IMR-90 (cell line): ENCODE results near the gene SLC22A5.

Experiments used
- CEBPB ChIP-seq: IDR thresholded peaks from 2 replicates; pipeline ENCODE4 v1.6.1; 2012; ENCODE audit warnings: low read depth, low read length, improper control_type of control experiment
- CHD1 ChIP-seq: IDR thresholded peaks from 2 replicates; pipeline ENCODE4 v1.6.1; 2012; ENCODE audit warnings: low read depth, low read length, improper control_type of control experiment
- CTCF ChIP-seq: conservative IDR thresholded peaks from 2 replicates; pipeline ENCODE4 v1.5.1; 2012; ENCODE audit warnings: mild to moderate bottlenecking, low read depth, low read length, improper control_type of control experiment
- ELK1 ChIP-seq: fragments of 150-350 bp; IDR thresholded peaks from 2 replicates; pipeline ENCODE4 v1.6.1; 2016; ENCODE audit warnings: low read depth, mild to moderate bottlenecking, low read length, moderate library complexity, borderline replicate concordance
- FOS ChIP-seq: fragments of 150-350 bp; IDR thresholded peaks from 2 replicates; pipeline ENCODE4 v1.6.1; 2016; ENCODE audit warnings: low read depth, low read length
- MAFK ChIP-seq: IDR thresholded peaks from 2 replicates; pipeline ENCODE4 v1.6.1; 2012; ENCODE audit warnings: low read depth, low read length, improper control_type of control experiment
- MAZ ChIP-seq: IDR thresholded peaks from 2 replicates; pipeline ENCODE4 v1.6.1; 2012; ENCODE audit warnings: low read depth, mild to moderate bottlenecking, low read length, improper control_type of control experiment, moderate library complexity, borderline replicate concordance
- MXI1 ChIP-seq: IDR thresholded peaks from 2 replicates; pipeline ENCODE4 v1.6.1; 2012; ENCODE audit warnings: low read depth, mild to moderate bottlenecking, low read length, moderate library complexity, borderline replicate concordance
- POLR2A ChIP-seq: IDR thresholded peaks from 2 replicates; pipeline ENCODE4 v1.6.1; 2012; ENCODE audit warnings: mild to moderate bottlenecking, low read depth, low read length
- RAD21 ChIP-seq: IDR thresholded peaks from 2 replicates; pipeline ENCODE4 v1.6.1; 2012; ENCODE audit warnings: low read length, improper control_type of control experiment
- RCOR1 ChIP-seq: IDR thresholded peaks from 2 replicates; pipeline ENCODE4 v1.6.1; 2012; ENCODE audit warnings: mild to moderate bottlenecking, low read length, improper control_type of control experiment; ENCODE audit not compliant: insufficient replicate concordance
- RFX5 ChIP-seq: IDR thresholded peaks from 2 replicates; pipeline ENCODE4 v1.8.0; 2012; ENCODE audit warnings: low read depth, mild to moderate bottlenecking, low read length, moderate library complexity
- USF2 ChIP-seq: fragments of 150-350 bp; IDR thresholded peaks from 2 replicates; pipeline ENCODE4 v1.6.1; 2017; ENCODE audit warnings: mild to moderate bottlenecking, antibody characterized with exemption, low read length, low read depth

DNA sequence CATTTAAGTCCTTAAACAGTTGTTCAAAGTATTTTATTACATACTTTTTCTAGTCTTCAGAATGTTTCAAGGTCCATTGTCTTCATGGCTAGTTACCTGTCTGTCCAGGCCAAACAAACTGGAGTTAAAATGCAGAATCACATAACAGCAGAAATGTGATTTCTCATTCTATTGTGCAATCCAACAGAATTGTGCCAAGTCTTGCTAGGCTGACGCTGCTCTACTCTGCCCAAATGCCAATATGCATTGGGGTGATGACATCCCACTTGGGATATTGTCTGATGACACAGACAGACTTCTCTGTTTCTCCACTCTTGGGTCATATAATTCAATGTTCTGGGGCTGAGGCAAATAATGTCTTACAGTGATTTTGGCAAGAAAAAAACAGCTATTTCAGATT, 5.2 kb upstream of the SLC22A5 start:
- TF ChIP-seq CTCF (no peak), POLR2A (no peak), FOS (no peak), RAD21 (no peak), CEBPB (peak; percentile 98), RFX5 (no peak), MXI1 (no peak), USF2 (no peak), ELK1 (no peak), RCOR1 (no peak), MAFK (peak; percentile 21; the same call in 1 of the 2 replicates), MAZ (no peak), CHD1 (no peak)
